ENCODE results near the gene IQGAP2.
"Not testable (repeated sequence)": the region's sequence is repeated elsewhere in the genome, so short reads cannot be mapped to it uniquely, and the experiment has no call there.

Gene IQGAP2

DNA sequence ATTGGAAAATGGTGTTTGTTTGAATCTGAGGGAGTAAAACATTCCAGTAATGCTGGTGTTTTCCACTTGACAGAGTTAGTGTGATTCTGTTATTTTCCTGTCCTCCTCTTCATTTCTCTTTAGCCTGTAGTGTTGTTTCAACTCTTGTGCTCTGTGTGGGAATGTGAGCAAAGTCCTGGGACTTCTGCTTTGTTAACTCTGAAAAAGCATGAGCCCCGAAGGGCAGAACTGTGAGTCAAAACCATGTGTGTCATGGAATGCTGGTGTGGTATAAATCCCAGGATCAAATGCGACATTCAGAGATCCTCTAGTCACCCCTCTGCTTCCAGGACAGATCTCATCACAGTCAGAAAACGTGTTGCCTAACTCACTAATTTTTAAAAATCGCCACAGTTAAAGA lies 321.8 kb downstream of the IQGAP2 start:
- no peak for DNase-seq

DNA sequence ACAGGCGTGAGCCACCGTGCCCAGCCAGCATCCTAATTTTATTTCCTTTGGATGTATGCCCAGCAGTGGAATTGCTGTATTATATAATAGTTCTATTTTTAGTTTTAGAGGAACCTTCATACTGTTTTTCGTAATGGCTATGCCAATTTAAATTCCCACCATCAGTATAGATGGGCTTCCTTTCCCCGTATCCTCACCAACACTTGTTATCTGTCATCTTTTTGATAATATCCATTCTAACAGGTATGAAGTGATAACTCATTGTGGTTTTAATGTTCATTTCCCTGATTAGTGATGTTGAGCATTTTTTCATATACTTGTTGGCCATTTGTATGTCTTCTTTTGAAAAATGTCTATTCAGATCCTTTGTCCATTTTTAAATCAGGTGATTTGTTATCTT lies 325.9 kb downstream of the IQGAP2 start:
- DNase-seq = no peak

DNA sequence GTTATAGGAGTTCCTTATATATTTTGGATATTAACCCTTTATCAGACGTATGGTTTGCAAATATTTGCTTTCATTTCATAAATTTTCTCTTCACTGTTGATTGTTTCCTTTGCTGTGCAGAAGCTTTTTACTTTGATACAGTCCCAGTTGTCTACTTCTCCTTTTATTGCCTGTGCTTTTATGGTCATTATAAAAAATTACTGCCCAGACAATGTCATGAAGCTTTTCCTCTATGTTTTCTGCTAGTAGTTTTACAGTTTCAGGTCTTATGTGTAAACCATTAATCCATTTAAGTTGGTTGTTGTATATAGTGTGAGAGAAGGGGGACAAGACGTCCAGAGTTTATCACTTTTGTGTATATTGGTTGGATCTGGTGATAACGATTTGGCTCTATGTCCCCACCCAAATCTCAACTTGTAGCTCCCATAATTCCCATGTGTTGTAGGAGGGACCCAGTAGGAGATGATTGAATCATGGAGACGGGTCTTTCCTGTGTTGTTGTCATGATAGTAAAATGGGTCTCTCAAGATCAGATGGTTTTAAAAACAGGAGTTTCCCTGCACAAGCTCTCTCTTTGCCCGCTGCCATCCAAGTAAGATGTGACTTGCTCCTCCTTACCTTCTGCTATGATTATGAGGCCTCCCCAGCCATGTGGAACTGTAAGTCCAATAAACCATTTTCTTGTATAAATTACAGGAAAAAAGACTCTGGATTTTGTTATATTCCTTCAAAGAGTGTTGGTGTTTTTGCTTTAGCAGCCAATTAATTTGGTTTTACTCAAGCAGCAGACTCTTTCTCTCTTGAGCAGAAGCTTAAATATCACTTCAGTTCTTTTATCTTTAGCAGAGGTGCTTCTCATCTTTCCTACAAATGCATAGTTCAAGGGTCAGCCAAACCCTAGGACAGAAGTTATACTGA lies 326.5 kb downstream of the IQGAP2 start:
- no peak for DNase-seq

DNA sequence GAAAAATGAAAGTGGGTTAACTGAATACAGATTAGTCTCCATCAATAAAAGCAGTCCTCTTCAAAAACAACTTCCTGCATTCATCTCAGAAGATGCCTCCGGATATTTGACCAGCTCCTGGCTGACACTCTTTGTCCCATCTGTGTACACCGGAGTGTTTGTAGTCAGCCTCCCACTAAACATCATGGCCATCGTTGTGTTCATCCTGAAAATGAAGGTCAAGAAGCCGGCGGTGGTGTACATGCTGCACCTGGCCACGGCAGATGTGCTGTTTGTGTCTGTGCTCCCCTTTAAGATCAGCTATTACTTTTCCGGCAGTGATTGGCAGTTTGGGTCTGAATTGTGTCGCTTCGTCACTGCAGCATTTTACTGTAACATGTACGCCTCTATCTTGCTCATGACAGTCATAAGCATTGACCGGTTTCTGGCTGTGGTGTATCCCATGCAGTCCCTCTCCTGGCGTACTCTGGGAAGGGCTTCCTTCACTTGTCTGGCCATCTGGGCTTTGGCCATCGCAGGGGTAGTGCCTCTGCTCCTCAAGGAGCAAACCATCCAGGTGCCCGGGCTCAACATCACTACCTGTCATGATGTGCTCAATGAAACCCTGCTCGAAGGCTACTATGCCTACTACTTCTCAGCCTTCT lies 329.4 kb downstream of the IQGAP2 start:
- no peak for DNase-seq

DNA sequence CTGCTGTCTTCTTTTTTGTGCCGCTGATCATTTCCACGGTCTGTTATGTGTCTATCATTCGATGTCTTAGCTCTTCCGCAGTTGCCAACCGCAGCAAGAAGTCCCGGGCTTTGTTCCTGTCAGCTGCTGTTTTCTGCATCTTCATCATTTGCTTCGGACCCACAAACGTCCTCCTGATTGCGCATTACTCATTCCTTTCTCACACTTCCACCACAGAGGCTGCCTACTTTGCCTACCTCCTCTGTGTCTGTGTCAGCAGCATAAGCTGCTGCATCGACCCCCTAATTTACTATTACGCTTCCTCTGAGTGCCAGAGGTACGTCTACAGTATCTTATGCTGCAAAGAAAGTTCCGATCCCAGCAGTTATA lies 329.9 kb downstream of the IQGAP2 start:
- DNase-seq = no peak

DNA sequence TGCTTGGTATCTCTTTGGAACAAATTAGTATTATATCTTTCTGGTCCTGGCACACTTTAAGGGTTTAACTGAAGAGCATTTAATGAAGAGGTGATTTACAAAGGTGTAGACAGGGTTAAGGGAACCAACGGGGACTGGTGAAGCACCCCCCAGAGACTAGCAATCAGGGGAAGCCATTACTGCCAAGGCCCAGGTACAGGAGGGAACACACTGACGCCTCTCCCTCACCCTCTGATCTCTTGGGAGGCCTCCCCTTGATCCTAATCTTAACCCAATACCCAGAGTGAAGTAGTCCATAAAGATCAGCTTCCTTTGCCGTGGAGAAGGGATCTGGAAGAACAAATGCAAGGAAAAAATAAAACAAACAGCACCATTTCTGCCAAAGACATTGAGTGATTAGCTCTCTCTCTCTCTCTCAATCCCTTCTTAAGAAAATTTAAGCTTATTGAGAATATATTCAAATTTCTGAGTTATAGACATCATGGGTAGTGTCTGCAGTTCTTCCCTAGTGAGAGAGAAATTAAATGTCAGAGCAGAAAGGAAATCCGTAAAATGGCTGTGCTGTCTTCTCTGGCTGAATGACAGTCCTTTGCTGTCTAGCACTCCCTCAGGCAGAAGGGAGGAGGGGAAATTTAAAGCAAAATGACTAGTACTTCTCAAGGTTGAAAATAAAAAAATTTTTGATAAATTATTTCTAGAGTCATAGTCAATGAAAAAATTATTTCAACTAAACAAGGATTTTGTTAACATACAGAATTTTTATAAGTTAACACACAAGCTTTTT lies 332.9 kb downstream of the IQGAP2 start:
- DNase-seq = no peak

DNA sequence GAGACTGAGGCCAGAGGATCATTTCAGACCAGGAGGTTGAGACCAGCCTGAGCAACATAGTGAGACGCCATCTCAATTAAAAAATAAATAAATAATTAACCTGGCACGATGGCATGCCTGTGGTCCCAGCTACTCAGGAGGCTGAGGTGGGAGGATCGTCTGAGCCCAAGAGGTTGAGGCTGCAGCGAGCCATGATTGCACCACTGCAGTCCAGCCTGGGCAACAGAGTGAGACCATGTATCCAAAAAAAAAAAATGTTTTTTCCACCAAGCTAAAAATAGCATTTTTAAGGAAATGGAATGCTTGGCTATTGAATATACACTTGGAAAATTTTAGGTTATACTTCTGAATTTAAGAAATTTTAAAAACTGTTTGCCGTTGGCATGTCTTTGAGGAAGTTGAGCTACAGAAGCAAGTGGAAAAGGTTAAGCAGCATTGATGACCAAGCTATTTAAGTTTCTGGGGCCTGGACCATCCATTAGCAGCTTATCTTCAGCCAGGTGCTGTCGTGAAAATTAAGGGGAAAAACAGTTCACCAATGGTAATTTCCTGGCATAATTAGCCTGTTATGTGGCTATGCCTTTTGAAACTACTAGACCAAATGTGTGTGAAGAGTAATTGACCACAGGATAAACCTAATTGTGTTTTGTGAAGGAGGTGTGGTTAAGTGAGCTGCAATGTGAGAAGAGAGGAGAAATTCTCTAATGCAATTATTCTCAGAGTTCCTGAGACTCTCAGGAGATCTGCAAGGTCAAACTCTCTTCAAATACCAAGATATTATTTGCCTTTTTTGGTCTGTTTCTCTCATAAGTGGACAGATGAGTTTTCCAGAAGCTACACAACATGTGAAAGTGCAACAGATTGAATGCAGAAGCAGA lies 333.8 kb downstream of the IQGAP2 start:
- DNase-seq = no peak

DNA sequence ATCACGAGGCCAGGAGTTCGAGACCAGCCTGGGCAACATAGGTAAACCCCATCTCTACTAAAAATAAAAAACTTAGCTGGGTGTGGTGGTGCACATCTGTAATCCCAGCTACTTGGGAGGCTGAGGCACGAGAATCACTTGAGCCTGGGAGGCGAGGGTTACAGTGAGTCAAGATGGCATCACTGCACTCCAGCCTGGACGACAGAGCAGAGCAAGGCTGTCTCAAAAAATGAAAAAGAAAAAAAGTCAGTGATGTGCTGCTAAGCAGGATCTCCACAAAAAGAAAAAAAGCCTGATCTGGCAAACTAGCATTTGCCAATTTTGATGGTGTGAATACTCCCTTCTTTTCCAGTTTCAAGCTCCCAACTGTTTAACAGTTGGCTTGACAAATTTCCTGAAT lies 334.8 kb downstream of the IQGAP2 start:
- no peak for DNase-seq

DNA sequence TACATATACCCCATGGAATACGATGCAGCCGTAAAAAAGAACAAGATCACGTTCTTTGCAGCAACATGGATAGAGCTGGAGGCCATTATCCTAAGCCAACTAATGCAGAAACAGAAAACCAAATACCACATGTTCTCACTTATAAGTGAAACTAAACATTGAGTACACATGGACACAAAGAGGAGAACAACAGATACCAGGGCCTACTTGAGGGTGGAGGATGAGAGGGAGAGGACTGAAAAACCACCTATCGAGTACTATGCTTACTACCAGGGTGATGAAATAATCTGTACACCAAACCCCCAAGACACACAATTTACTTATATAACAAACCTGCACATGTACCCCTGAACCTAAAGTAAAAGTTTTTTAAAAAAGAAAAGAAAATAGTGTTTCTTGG lies 338.4 kb downstream of the IQGAP2 start:
- DNase-seq = not testable (repeated sequence)

DNA sequence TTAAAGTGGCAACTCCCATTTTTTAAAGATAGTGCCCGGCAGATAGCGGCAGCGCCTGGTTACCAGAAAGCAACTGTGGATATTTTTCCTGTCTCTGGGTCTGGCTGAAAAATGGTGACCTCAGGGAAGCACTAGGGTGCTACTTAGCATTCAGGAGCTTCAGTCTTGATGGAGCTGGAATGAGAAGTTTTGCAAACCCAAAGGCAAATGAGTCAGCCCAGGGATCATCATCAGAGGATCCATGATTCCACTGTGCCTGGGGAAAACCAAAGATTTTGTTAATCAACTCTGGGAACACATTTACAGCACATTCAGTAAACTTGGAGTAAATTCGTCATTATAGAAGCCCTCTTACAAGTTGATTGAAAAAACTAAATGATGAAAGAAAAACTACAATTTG lies 339.5 kb downstream of the IQGAP2 start:
- DNase-seq = no peak

DNA sequence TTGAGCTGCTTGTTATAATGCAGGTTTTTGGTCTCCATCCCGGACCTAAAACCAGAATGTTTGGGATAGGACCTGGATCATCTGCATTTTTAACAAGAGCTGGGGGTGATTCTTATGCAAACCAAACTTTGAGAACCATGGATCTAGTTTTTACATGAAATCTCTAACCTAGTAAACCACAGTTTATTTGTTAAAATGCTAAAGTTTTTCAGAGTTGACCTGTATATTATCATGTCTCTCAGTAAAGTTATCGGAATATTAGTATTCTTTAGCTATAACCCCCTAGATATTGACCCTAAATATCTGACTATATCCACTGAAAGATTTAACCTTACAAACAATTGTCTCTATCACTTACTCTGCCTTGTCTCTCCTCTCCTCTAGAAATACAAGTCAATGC lies 341.5 kb downstream of the IQGAP2 start:
- DNase-seq = no peak

DNA sequence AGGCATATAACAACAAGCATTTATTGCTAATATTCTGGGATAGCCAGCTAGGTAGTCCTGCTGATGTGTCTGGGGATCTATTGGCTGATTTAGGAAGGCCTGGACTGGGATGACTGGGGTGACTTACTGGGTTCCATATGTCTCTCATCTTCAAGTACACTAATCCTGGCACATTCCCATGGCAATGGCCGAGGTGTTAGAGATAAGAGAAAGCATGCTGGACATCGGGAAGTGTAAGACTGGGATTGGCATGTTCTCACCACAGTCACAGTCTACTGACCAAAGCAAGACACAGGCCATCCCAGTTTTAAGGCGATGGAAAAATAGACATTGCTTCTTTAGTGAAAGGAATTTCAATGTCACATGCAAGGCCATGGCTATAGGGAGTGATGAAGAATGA lies 342.6 kb downstream of the IQGAP2 start:
- no peak for DNase-seq

DNA sequence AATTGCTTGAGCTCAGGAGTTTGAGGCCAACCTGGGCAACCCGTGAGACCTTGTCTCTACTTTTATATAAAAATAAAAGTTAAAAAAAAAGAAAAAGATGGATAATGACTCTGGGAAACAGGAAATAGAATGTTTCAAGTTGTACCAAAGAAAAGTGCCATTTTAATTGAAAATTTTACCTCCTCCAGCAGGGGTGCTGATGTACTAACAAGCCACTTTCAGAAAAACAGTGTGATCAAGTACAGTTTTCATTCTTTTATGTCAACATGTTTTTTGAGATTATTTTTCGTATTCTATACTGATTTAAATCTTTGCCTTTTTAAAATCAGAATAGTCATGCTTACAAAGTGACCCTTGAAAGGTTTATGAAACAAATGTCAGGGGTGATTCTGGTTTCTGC lies 343.6 kb downstream of the IQGAP2 start:
- DNase-seq = no peak

DNA sequence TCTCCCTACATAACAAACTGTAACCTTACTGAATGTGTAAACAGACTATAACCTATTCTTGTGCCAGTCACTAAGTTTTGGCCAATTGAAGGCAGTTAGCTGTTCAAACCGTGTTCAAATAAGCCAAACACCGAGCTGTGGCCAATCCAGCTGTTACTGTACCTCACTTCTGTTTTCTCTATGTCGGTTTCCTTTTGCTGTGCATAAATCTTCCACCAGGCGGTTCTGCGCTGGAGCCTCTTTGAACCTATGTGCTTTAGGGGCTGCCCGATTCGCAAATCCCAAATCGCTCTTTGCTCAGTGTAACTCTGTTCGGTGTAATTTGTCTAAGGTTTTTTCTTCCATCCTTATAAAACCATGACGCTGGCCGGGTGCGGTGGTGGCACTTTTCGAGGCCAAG lies 344.6 kb downstream of the IQGAP2 start:
- no peak for DNase-seq

DNA sequence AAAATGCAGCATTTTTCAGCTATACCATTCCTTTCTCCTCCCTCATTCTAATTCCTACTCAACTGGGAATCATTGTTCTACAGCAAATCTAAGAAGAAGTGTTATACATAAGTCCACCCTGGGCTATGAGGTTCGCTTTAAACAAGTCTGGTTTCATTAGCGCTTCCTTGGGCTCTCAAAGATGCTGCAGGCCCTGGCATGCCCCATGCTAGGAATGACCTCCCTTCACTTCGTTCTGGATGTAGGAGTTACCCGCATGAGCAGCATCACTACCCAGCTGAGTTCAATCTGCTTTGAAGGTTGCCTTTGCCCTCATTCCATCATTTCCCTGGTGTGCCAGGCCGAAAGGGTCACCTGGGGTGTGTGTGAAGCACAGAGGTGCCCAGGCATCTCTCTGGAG lies 348.2 kb downstream of the IQGAP2 start:
- DNase-seq = no peak

DNA sequence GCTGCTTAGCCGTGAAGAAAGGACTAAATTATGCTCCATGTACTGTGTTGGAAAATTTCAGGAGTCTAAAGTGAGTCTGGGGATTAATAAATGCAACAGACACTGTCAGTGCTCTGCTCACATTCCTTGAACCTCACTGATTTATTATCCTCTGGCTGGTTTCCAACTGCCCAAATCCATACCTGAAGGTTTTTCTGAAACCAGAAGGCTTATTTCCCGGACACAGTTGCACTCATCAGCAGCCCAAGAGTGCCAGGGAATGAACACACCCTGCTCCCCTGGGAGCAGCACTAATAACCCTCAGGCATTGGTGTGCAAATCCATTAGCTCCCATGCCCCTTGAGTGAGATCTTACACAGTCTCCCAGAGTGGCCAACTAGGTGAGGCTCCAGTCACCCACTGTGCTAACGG lies 351.6 kb downstream of the IQGAP2 start:
- DNase-seq = peak; percentile 41

DNA sequence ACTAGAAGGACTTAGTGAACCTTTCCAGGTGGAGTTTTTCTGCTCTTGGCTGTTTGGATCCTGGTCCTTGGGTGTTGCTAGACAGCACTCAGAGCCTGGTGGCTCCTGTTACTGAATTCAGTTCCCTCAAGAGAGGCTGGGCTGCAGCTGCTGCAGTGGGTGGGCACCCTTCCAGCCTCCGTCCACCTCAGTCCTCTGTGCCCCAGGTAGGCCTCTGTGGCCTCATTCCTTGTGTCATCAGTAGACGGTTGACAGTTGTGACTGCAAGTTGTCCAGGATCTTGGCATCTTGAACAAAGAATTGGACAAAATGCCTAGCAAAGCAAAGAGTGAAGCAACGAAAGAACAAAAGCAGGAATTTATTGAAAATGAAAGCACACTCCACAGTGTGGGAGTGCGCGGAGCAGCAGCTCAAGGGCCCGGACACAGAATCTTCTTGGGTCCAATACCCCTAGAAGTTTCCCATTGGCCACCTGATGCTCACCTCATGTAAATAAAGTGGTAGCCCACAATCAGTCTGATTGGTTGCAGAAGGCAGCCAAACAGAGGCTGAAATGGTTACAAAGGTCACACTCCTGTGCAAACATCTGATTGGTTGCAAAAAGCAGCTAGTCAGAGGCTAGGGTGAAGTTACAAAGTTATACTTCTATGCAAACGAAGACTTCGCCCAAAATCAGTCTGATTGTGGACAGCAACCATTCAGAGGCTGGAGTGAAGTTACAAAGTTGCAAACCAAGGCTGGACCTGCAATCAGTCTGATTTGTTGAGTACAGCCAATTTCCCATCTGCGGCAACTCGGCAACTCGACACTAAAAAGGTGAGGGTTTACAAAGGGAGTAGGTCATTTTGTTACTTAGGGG lies 352.9 kb downstream of the IQGAP2 start:
- no peak for DNase-seq

DNA sequence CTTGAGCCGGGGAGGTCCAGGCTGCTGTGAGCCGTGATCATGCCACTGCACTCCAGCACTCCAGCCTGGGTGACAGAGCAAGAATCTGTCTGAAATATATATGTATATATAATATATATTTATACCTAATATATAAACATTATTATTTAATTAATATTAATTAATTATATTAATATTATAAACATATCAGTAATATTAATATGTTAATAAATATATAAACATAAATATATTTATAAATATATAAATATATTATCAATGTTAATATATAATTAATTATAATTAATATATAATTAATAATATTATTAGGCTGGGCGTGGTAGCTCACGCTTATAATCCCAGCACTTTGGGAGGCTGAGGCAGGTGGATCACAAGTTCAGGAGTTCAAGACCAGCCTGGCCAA lies 354.0 kb downstream of the IQGAP2 start:
- DNase-seq = no peak
